KBM-7 (cell line): ENCODE results near the gene MMP3.

Experiments
- DNase-seq: peaks from one replicate; pipeline ENCODE4 v3.0.0-alpha.2; 2015
- in situ Hi-C: fragments of 300-500 bp; cut with MboI; formaldehyde crosslinking; loops from 2 replicates; pipeline ENCODE4 v1.14.3; 2020; ENCODE audit warnings: low sequenced_read_pairs, low pct_unique_long_range_greater_than_20kb, mixed read lengths

The MMP3 gene

GRCh38 chr11:102836290-102836875 is 7.0 kb downstream of the MMP3 start:
- in situ Hi-C loops, result no loop called here
- no peak for DNase-seq

DNA sequence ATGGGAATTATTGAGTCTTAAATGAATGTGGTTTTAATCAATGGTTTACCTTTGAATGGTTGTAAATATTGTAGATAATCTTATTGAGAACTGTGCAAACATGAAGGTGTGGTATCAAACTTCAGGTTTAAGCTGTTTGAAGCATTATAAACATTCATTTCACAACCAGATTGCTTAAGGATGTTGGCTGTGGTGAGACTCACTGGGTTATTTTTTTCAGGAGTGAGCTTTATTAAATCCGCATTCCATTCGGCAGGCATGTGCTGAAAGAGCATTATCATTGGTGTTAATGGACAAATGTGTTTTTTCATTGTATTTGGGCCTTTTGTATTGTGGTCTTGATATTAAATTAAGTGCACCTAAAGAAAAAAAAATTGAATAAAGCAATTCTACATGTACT is 9.7 kb downstream of the MMP3 start:
- no peak for DNase-seq
- in situ Hi-C loops, result no loop called here

DNA sequence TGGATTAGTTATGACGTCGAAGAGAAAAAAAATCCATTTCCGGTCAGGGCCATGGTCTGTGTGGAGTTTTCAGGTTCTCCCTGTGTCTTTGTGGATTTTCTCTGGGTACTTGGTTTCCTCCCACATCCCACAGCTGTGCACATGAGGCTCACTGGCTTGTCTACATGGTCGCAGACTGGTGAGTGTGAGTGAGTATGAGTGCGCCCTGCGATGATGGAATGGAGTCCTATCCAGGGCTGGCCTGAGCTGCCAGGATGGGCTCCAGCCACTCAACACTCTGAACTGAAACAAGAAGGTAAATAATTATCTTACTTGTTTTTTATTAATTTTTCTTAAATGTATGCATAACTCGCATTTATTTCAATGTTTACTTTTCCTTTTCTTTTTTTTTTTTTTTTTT is 10.8 kb downstream of the MMP3 start:
- no peak for DNase-seq
- in situ Hi-C loops, result no loop called here

DNA sequence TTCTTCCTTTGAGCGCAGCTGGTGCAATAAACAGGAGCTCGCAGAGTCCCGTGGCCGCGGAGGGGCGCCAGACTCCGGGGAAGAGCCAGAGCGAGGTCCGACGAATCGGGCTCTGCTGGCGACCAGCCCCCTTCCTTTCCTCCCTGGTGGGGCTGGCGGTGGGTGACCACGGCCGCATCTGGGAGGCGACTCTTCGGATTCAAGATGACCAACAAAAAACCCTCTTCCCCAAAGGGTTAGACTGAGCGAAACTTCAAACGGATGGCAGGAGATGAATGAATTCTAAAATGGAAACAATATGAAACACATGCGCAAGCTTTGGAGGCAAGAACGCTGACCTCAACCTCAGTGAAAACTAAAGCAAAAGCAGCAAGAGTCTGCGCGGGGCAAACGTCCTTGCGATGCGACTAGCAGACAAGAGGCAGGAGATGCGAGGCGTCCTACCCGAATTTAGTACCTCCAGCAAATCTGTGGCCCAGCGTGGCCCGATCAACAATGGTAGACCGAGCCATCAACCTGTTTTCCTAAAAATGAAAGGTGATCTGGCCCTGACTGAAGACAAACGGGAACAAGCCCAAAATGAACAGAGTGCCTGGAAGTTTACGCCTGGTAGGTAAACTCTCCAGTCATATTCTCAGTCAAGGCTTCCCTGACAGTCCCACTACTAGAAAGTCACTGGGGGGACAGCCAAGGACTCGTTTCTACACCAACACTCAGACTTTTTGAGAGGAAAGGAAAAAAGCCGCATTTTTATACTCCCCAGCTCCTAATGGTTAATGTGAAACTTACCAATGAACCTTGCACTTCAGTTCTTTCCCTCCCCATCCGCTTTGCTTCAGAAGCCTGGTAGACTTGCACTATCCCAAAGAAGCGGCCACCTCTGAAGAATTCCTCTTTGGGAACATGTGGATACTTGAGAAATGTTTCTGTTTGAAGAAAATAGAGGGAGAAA is 11.6 kb downstream of the MMP3 start:
- peak; percentile 9 for DNase-seq
- in situ Hi-C loops, result no loop called here

- in situ Hi-C loops, result no loop called here
- no peak for DNase-seq
Measured at GRCh38 chr11:102831128-102831488, 12.3 kb downstream of the MMP3 start.

DNA sequence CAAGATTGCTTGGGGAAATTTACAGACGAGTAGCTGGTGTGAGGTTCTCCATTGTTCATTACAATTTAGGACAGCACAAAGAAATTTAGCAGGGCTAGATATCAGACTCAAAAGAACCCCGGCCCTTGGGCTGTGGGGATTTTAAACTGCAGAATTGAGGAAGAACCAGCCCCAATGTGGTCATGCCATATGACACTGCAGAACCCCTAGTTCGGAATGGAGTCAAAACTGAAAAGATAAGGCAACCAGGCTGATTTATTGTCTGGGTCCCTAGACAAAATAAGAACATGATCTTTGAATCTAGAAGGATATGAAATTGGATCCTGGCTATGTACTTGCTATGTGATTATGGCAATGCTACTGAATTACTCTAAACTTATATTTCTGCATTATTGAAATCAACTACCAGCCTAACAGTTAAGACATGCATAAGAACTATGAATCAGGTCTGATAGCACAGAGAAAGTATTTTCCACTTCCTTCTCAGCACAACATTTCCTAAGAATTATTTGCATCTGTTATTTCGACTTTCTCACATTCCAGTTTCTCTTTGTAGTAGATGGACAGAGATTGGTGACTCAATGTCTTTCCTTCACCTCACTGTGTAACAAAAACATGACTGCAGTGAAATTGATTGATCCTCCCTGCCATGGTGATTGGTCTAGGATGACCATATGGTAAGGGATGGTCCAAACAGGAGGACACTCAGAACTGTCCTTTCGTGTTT is 13.2 kb downstream of the MMP3 start:
- in situ Hi-C loops, result no loop called here
- DNase-seq, result no peak

DNA sequence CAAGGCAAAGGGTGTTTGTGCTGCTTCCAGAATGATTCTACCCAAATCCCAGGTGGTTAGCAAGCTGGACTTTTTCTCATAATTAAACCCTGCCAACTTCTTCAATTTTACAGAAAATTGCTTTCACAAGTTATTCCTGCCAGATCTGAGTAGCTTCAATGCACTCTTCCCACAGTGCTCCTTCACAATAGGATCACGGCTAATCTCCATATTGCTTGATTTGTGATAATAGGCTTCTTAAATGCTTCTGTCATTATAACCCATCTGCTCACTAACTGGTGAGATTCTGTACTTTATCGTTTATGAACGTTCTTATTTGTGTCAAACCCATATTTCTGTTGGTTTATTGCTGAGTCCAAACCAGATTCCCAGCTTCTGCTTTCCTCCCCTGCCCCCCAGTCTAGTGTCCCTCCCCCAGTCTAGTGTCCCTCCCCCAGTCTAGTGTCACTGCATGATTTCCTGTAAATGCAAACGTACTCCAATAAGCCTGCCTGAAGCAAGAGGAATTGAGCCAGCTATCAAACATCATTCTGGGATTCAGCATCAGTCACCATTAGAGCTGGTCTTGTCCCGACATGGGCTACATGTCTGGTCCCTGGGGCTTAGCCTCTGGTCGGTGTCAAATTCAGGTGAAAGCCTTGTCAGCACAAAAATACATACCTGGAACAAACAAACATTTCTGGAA is 14.0 kb downstream of the MMP3 start:
- in situ Hi-C loops, result no loop called here
- DNase-seq, result no peak

GRCh38 chr11:102824556-102824955 is 18.9 kb downstream of the MMP3 start:
- no peak for DNase-seq
- in situ Hi-C loops, result no loop called here

GRCh38 chr11:102819491-102819890 is 23.9 kb downstream of the MMP3 start:
- in situ Hi-C loops, result no loop called here
- no peak for DNase-seq

DNA sequence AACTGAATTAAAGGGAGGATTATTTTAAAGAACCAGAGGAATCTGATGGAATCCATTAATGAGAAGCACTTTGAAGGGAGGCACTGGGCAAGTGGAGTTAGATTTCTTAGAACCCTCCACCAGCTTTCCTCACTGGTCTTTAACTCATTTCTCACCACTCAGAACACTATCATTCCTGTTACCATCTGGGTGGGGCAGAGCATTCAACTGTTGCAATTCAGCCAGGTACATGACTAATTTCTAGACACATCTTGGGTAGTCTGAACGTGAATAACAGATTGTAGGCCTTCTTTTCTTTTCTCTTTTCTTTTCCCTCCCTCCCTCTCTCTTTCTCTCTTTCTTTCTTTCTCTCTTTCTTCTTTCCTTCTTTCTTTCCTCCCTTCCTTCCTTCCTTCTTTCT is 29.9 kb downstream of the MMP3 start:
- in situ Hi-C loops, result no loop called here
- no peak for DNase-seq

GRCh38 chr11:102812188-102812587 is 31.2 kb downstream of the MMP3 start:
- in situ Hi-C loops, result no loop called here
- no peak for DNase-seq

- in situ Hi-C loops, result no loop called here
- DNase-seq, result peak; percentile 24
Measured at GRCh38 chr11:102810950-102811660, 32.3 kb downstream of the MMP3 start.

- no peak for DNase-seq
- in situ Hi-C loops, result no loop called here
Measured at GRCh38 chr11:102809971-102810370, 33.4 kb downstream of the MMP3 start.

GRCh38 chr11:102807921-102808320 is 35.5 kb downstream of the MMP3 start:
- in situ Hi-C loops, result no loop called here
- no peak for DNase-seq

DNA sequence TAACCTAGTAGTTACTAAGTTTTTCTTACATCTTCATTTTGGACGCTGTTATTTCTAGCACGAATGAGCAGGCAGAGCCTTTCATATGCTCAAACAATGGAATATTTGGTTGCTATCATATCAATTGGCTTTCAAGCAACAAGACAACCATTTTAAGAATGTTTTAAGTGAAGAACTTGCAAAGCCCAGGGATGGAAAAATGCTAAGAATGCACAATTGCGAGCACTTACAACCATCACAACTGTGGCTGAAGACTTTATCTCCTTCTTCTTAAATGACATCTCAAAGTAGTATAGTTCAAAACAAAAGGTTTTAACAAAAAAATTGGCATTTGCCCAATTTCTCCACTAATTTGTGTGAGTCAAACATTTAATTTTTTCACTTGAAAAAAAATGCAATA is 37.1 kb downstream of the MMP3 start:
- no peak for DNase-seq
- in situ Hi-C loops, result no loop called here

- in situ Hi-C loops, result no loop called here
- DNase-seq, result no peak
Measured at GRCh38 chr11:102802341-102802740, 41.1 kb downstream of the MMP3 start.

DNA sequence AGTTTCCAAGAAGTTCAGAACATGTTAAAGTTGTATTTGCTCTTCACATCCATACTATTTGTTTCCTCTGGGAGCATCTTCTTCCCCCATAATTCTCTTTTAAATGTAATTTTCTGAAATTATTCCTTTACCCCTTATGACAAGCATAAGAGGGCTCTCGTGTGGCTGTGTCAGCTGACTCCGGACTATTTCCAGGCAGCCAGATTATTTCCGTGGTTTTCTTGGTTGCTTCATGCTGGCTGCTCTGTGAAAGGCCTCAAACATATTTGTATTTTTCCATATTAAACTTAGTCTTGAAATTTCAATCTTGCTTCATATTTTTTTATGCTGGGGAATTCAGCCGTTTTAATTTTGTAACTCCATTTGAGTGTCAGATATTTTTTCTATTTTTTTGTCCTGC is 42.6 kb downstream of the MMP3 start:
- no peak for DNase-seq
- in situ Hi-C loops, result no loop called here

GRCh38 chr11:102799681-102800340 is 43.6 kb downstream of the MMP3 start:
- in situ Hi-C loops, result no loop called here
- DNase-seq, result no peak
